A549 (cell line): ENCODE results near the gene SLC35B2. TPM values are rescaled to one million over a fixed set of nuclear protein-coding genes. Genes with fewer than 3 reads are reported as not detected.
A peak's percentile ranks its signal among the peaks of the same experiment; 100 is the strongest.

Source experiments
- ATAC-seq, 2 experiments: fragments of 200-7000 bp in 1 of 2; fragments of >200 bp in 1 of 2; cut with Nextera tagmentation in 1 of 2; cut with Tn5 transposase in 1 of 2; 3 replicates each; pipeline versions ENCODE4 v1.8.0 to v1.9.1; 2018 to 2020; ENCODE audit warnings: mild to moderate bottlenecking in 1 of 2, moderate library complexity in 1 of 2
- CTCF ChIA-PET: fragments of 300-600 bp; sonication (Branson Sonifier 250); formaldehyde crosslinking; extraction: SDS; loops from one replicate; lab custom pipeline; 2021; ENCODE audit warnings: antibody characterized with exemption, inconsistent platforms; lab: Yijun Ruan, JAX
- POLR2A ChIA-PET: fragments of 350-600 bp; formaldehyde crosslinking; extraction: SDS; loops from one replicate; lab custom pipeline; 2021; ENCODE audit warnings: antibody characterized with exemption, inconsistent platforms; lab: Yijun Ruan, JAX
- DNase-seq, 2 experiments: peaks; one replicate each; pipeline versions ENCODE4 v3.0.0 to v3.0.0-alpha.2; 2011 to 2016; ENCODE audit warnings: low read depth in 1 of 2, low spot score in 1 of 2
- FAIRE-seq: peaks from 2 replicates; lab custom pipeline; 2011; peaks lifted over from hg19 to GRCh38; lab: Jason Lieb, UNC
- H3K27ac ChIP-seq, 2 experiments: fragments of >200 bp; sonication (Bioruptor Twin); formaldehyde crosslinking; 3 replicates each; pipeline ENCODE4 v1.5.1; 2016 to 2017
- H3K4me1 ChIP-seq: fragments of >200 bp; sonication (Bioruptor Twin); formaldehyde crosslinking; 3 replicates; pipeline ENCODE4 v1.6.1; 2016
- H3K4me2 ChIP-seq: fragments of >200 bp; sonication (Bioruptor Twin); formaldehyde crosslinking; 3 replicates; pipeline ENCODE4 v1.6.1; 2016
- H3K4me3 ChIP-seq: fragments of >200 bp; sonication (Bioruptor Twin); formaldehyde crosslinking; 3 replicates; pipeline ENCODE4 v1.5.1; 2016
- H3K9me3 ChIP-seq: fragments of >200 bp; sonication (Bioruptor Twin); formaldehyde crosslinking; 3 replicates; pipeline ENCODE4 v1.6.1; 2016
- CBX2 ChIP-seq: fragments of 200-600 bp; sonication (generic); IDR thresholded peaks from 2 replicates; pipeline ENCODE4 v1.6.1; 2016; ENCODE audit warnings: low read depth, mild to moderate bottlenecking, borderline replicate concordance
- CBX8 ChIP-seq: fragments of 200-600 bp; sonication (generic); IDR thresholded peaks from 2 replicates; pipeline ENCODE4 v1.6.1; 2016
- CEBPB ChIP-seq, 2 experiments: fragments of >200 bp in 1 of 2; sonication (Bioruptor Twin) in 1 of 2; formaldehyde crosslinking in 1 of 2; IDR thresholded peaks; 2 replicates each; pipeline ENCODE4 v1.6.1; 2012 to 2016
- CHD4 ChIP-seq: fragments of 200-600 bp; sonication (generic); IDR thresholded peaks from 2 replicates; pipeline ENCODE4 v1.6.1; 2016; ENCODE audit warnings: antibody characterized with exemption, mild to moderate bottlenecking, borderline replicate concordance
- EHF ChIP-seq: fragments of 250-450 bp; sonication (Bioruptor Pico); IDR thresholded peaks from 2 replicates; pipeline ENCODE4 v1.5.0; 2020; ENCODE audit warnings: mild to moderate bottlenecking
- EHMT2 ChIP-seq: fragments of 200-600 bp; sonication (generic); IDR thresholded peaks from 2 replicates; pipeline ENCODE4 v1.6.1; 2016; ENCODE audit warnings: antibody characterized with exemption, low read depth, mild to moderate bottlenecking, moderate library complexity
- EP300 ChIP-seq, 2 experiments: fragments of >200 bp; sonication (Bioruptor Twin); formaldehyde crosslinking; IDR thresholded peaks; 2 replicates in 1 of 2; 3 replicates in 1 of 2; pipeline ENCODE4 v1.6.1; 2016 to 2017
- ESRRA ChIP-seq: fragments of 150-350 bp; IDR thresholded peaks from 2 replicates; pipeline ENCODE4 v1.6.1; 2014; ENCODE audit warnings: mild to moderate bottlenecking, low read length, borderline replicate concordance
- FOSL2 ChIP-seq, 2 experiments: fragments of 450-650 bp in 1 of 2; fragments of >200 bp in 1 of 2; sonication (Bioruptor Twin) in 1 of 2; formaldehyde crosslinking; IDR thresholded peaks; 2 replicates each; pipeline versions ENCODE4 v1.5.0 to v1.6.1; 2016 to 2020; ENCODE audit warnings: mild to moderate bottlenecking in 1 of 2, moderate library complexity in 1 of 2
- HDAC2 ChIP-seq: fragments of 200-600 bp; sonication (generic); IDR thresholded peaks from 2 replicates; pipeline ENCODE4 v1.6.1; 2016
- HEYL ChIP-seq: fragments of 250-450 bp; sonication (Bioruptor Pico); IDR thresholded peaks from 2 replicates; pipeline ENCODE4 v1.8.0; 2021; ENCODE audit warnings: mild to moderate bottlenecking, moderate library complexity
- HOXA7 ChIP-seq: fragments of 250-450 bp; sonication (Bioruptor Pico); IDR thresholded peaks from 2 replicates; pipeline ENCODE4 v1.5.0; 2020; ENCODE audit warnings: mild to moderate bottlenecking, moderate library complexity
- JUN ChIP-seq, 2 experiments: fragments of >200 bp; sonication (Bioruptor Twin); formaldehyde crosslinking; IDR thresholded peaks; 2 replicates in 1 of 2; 3 replicates in 1 of 2; pipeline ENCODE4 v1.6.1; 2016 to 2017
- JUNB ChIP-seq: fragments of >200 bp; sonication (Bioruptor Twin); formaldehyde crosslinking; IDR thresholded peaks from 2 replicates; pipeline ENCODE4 v1.6.1; 2016
- MAFK ChIP-seq: fragments of 450-650 bp; IDR thresholded peaks from 2 replicates; pipeline ENCODE4 v1.6.1; 2014; ENCODE audit not compliant: partially characterized antibody
- MAZ ChIP-seq: fragments of 150-350 bp; IDR thresholded peaks from 2 replicates; pipeline ENCODE4 v1.6.1; 2014; ENCODE audit warnings: antibody characterized with exemption, low read depth, low read length, borderline replicate concordance
- MYC ChIP-seq: IDR thresholded peaks from 2 replicates; pipeline ENCODE4 v1.6.1; 2012; ENCODE audit warnings: mild to moderate bottlenecking, inconsistent platforms, low read length, improper control_type of control experiment, borderline replicate concordance
- NFE2L2 ChIP-seq: fragments of 150-350 bp; conservative IDR thresholded peaks from 2 replicates; pipeline ENCODE4 v1.6.1; 2014; ENCODE audit warnings: low read length
- NPAS2 ChIP-seq: fragments of 250-450 bp; sonication (Bioruptor Pico); IDR thresholded peaks from 2 replicates; pipeline ENCODE4 v1.8.0; 2022; ENCODE audit warnings: mild to moderate bottlenecking, moderate library complexity, borderline replicate concordance
- POLR2A ChIP-seq: IDR thresholded peaks from 2 replicates; pipeline ENCODE4 v1.6.1; 2012; ENCODE audit warnings: mild to moderate bottlenecking, low read length
- RARB ChIP-seq: fragments of 250-450 bp; sonication (Bioruptor Pico); IDR thresholded peaks from 2 replicates; pipeline ENCODE4 v1.8.0; 2021; ENCODE audit warnings: mild to moderate bottlenecking, moderate library complexity
- RFX5 ChIP-seq: fragments of 450-650 bp; IDR thresholded peaks from 2 replicates; pipeline ENCODE4 v1.7.1; 2014; ENCODE audit warnings: antibody characterized with exemption, mild to moderate bottlenecking, moderate library complexity
- TFCP2L1 ChIP-seq: fragments of 250-450 bp; sonication (Bioruptor Pico); IDR thresholded peaks from 2 replicates; pipeline ENCODE4 v1.5.0; 2021; ENCODE audit warnings: mild to moderate bottlenecking
- TP53 ChIP-seq: fragments of 250-450 bp; sonication (Bioruptor Pico); IDR thresholded peaks from 2 replicates; pipeline ENCODE4 v1.5.0; 2021; ENCODE audit warnings: mild to moderate bottlenecking, moderate library complexity
- ZC3H11A ChIP-seq: fragments of 450-650 bp; IDR thresholded peaks from 2 replicates; pipeline ENCODE4 v1.6.1; 2014; ENCODE audit warnings: antibody characterized with exemption, mild to moderate bottlenecking
- ZFP36 ChIP-seq: fragments of 450-650 bp; IDR thresholded peaks from 2 replicates; pipeline ENCODE4 v1.6.1; 2014; ENCODE audit warnings: borderline replicate concordance; ENCODE audit not compliant: partially characterized antibody
- WGBS: methylation state at CpG from one replicate; pipeline ENCODE4 v1.1.6; 2017; ENCODE audit errors: missing lambda C conversion rate; 5-methylcytosine and 5-hydroxymethylcytosine counted together
- polyA plus RNA-seq, 4 experiments: library from polyadenylated mRNA; depleted of rRNA in 3 of 4; stranded (reverse); fragments of >200 nt; fragmentation: RNase III in 1 of 4; extraction: RNeasy Plus Mini Kit Qiagen cat#74134 plus additional on column Dnase treatment in 1 of 4; gene quantifications; 2 replicates in 3 of 4; 3 replicates in 1 of 4; pipeline ENCODE4 v1.2.3, GENCODE V29; 2011 to 2017
- TF ChIP-seq, protein P1 (sequence below): fragments of >200 bp; sonication (Bioruptor Twin); formaldehyde crosslinking; IDR thresholded peaks from 3 replicates; pipeline ENCODE4 v1.6.1; 2016

The SLC35B2 gene
- polyA plus RNA-seq, 2 of the 4 experiments (the other 2 are of a cell fraction): 44.5 to 45.6 TPM

DNA sequence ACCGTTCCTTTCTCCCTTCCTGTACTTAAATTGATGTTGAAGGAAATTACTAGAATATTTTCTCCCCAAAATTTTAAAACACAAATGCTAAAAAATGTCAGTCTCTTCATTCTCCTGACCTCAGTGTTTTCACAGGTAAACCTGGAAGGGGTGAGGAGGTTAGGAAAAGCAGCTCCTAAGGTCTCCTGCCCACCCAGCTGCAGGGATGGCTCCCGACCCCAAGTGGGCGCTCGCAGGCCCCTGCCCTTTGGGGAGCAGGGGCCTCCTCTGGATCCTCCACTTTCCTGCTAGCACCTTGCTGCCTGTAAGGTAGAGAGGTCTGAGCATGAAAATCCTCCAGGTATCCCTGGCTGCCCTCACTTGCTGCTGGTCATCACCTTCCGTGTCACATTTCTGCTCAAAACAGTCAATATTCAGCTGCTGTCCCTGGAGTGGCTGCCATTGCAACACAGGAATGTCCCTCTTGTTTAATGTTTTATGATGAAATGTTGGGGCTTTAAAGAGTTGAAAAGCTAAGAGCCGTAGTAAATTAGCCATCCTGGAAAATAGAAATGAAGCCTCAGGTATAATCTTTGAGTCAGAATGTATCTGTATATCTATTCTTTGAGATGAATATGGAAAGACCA is 21.3 kb downstream of the SLC35B2 start:
- no peak for TF ChIP-seq TFCP2L1
- TF ChIP-seq, protein P1, sequence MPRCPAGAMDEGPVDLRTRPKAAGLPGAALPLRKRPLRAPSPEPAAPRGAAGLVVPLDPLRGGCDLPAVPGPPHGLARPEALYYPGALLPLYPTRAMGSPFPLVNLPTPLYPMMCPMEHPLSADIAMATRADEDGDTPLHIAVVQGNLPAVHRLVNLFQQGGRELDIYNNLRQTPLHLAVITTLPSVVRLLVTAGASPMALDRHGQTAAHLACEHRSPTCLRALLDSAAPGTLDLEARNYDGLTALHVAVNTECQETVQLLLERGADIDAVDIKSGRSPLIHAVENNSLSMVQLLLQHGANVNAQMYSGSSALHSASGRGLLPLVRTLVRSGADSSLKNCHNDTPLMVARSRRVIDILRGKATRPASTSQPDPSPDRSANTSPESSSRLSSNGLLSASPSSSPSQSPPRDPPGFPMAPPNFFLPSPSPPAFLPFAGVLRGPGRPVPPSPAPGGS: no peak
- no peak for TF ChIP-seq MAZ
- no peak for TF ChIP-seq MAFK
- TF ChIP-seq HDAC2: no peak
- no peak for TF ChIP-seq EP300 (IDR thresholded peaks at IDR 0.05)
- no peak for TF ChIP-seq EHF
- TF ChIP-seq ZC3H11A: no peak
- no peak for TF ChIP-seq JUNB
- no peak for TF ChIP-seq FOSL2 (IDR thresholded peaks at IDR 0.05)
- no peak for TF ChIP-seq FOSL2 (CRISPR knock-in tag; IDR thresholded peaks at IDR 0.05)
- TF ChIP-seq EHMT2: no peak
- no peak for TF ChIP-seq RARB (CRISPR knock-in tag)
- TF ChIP-seq ESRRA: no peak
- no peak for TF ChIP-seq CEBPB (IDR thresholded peaks at IDR 0.05)
- Histone ChIP-seq H3K9me3 (no peaks in the 10 kb centered on the region), H3K4me1 (peaks cover 39% of the 10 kb centered on the region), H3K27ac (peak overlapping the region in 1 of 2 experiments; percentile 96; a peak in 3 of 6 replicates), H3K4me3 (no peak overlapping the region), H3K4me2 (peak overlapping the region; percentile 92; the same call in 1 of the 3 replicates)
- FAIRE-seq (no peak), DNase-seq (no peak), ATAC-seq (no peak)
- CTCF ChIA-PET: interaction anchor here (0.7 to 8.4 kb wide), 11 partner anchors 10 to 467 kb away, joined by 3 to 111 read pairs (median 7); partner anchors contain the start of genes HSP90AB1, MYMX and SLC29A1
- 91% methylated on average over 5 of the region's 6 CpGs for WGBS
- POLR2A ChIA-PET: no interaction called here

DNA sequence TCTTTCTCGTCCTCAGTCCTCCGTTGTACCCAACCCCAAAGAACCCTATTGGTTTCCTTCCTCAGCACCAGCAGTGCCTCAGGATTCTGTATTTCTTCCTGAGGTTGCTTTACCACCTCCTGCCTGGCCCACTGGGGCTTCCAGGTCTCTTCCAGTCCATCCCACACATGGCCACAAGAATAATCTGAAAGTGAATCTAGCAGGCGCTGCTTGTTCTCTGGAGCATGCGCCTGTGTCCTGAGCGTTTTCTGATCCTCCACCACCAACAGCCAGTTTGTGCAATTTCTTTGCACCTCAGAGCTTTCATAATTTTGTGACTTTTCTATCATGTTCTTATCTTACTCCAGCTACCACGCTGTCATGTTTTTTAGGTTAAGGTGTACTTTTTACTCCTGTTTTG is 22.1 kb downstream of the SLC35B2 start:
- H3K4me1 ChIP-seq: peaks cover 39% of the 10 kb centered on the region
- TF ChIP-seq TFCP2L1 (no peak), TP53 (CRISPR knock-in tag) (no peak), CHD4 (no peak), FOSL2 (IDR thresholded peaks at IDR 0.05) (no peak), FOSL2 (CRISPR knock-in tag; IDR thresholded peaks at IDR 0.05) (no peak), HEYL (CRISPR knock-in tag) (no peak), NPAS2 (no peak), NFE2L2 (no peak), CBX8 (no peak), RFX5 (no peak), CEBPB (IDR thresholded peaks at IDR 0.05) (no peak), HOXA7 (CRISPR knock-in tag) (no peak), ZFP36 (no peak), MAFK (no peak), MYC (no peak), POLR2A (no peak), JUN (IDR thresholded peaks at IDR 0.05) (no peak), CBX2 (no peak)

More for the DNA sequence above, 22.1 kb downstream of the SLC35B2 start:
- H3K4me3 ChIP-seq: no peak overlapping the region
- FAIRE-seq (no peak), DNase-seq (no peak), ATAC-seq (no peak)
- ChIA-PET CTCF (interaction anchor here (1.2 to 8.4 kb wide), 23 partner anchors 11 to 466 kb away, joined by 3 to 111 read pairs (median 7); partner anchors contain the start of genes HSP90AB1, MYMX and SLC29A1), POLR2A (interaction anchor here (1.8 kb wide), 1 partner anchor 12 kb away, joined by 13 read pairs; the partner anchor contains the start of gene HSP90AB1)
- peak overlapping the region in 1 of 2 experiments; percentile 53; a peak in 2 of 6 replicates for H3K27ac ChIP-seq
- H3K4me2 ChIP-seq: no peak overlapping the region
- H3K9me3 ChIP-seq: no peaks in the 10 kb centered on the region
- 94% methylated on average over 6 of the region's 6 CpGs for WGBS
